Activated CD4-positive, alpha-beta T cell treated with anti-CD3 and anti-CD28 coated beads for 36 hours (primary cell): ENCODE data around the gene HOXC10. TPM values are rescaled to one million over a fixed set of nuclear protein-coding genes. Genes with fewer than 3 reads are reported as not detected.

Experiments used
- ATAC-seq: fragments of 200-7000 bp; cut with Tn5 transposase; one replicate; pipeline ENCODE4 v1.10.0; 2021; ENCODE audit warnings: mild to moderate bottlenecking, moderate library complexity
- CTCF ChIA-PET: fragments of 350-600 bp; sonication (Branson Sonifier 250); formaldehyde crosslinking; loops from one replicate; lab custom pipeline; 2021; ENCODE audit warnings: antibody characterized with exemption; lab: Charles Lee
- POLR2A ChIA-PET: fragments of 350-600 bp; sonication (Branson Sonifier 250); formaldehyde crosslinking; loops from one replicate; lab custom pipeline; 2021; ENCODE audit warnings: antibody characterized with exemption, inconsistent platforms; lab: Charles Lee
- DNase-seq: peaks from one replicate; pipeline ENCODE4 v3.0.0-alpha.2; 2020
- H3K27ac Mint-ChIP-seq: one replicate; pipeline ENCODE4 v1.8.0; 2021; ENCODE audit warnings: mixed read lengths
- H3K27me3 Mint-ChIP-seq: one replicate; pipeline ENCODE4 v1.8.0; 2021; ENCODE audit warnings: mixed read lengths
- H3K36me3 Mint-ChIP-seq: one replicate; pipeline ENCODE4 v1.8.0; 2021; ENCODE audit warnings: low read depth, mixed read lengths
- H3K4me1 Mint-ChIP-seq: one replicate; pipeline ENCODE4 v1.8.0; 2021; ENCODE audit warnings: mixed read lengths
- H3K4me3 Mint-ChIP-seq: one replicate; pipeline ENCODE4 v1.8.0; 2021; ENCODE audit warnings: mild to moderate bottlenecking, moderate library complexity, mixed read lengths
- H3K9me3 Mint-ChIP-seq: one replicate; pipeline ENCODE4 v1.8.0; 2021; ENCODE audit warnings: low read depth, mixed read lengths
- intact Hi-C, 2 experiments: fragments of 100-400 bp; cut with DNase I in 1 of 2; cut with micrococcal nuclease in 1 of 2; formaldehyde crosslinking; loops; one replicate each; pipeline versions ENCODE4 v1.14.2 to v1.15.1; 2022 to 2024; cut with DNase I, micrococcal nuclease
- total RNA-seq, 2 experiments: library from RNA; stranded (reverse); gene quantifications; one replicate each; pipeline ENCODE4 v1.2.3, GENCODE V29; 2021

Gene HOXC10
- total RNA-seq, 2 experiments from 2014 or later, result not detected

GRCh38 chr12:54033980-54034784 is 49.2 kb downstream of the HOXC10 start:
- no peak for ATAC-seq
- CTCF ChIA-PET, result interaction anchor here (0.6 to 2.2 kb wide), 6 partner anchors 11 to 287 kb away, joined by 3 to 25 read pairs (median 4); no protein-coding TSS in a partner anchor
- no peak for DNase-seq
- Mint-ChIP-seq H3K27me3 (peaks cover 66% of the 10 kb centered on the region), H3K4me3 (peak overlapping the region; percentile 35), H3K9me3 (peaks cover 3% of the 10 kb centered on the region), H3K4me1 (peaks cover 21% of the 10 kb centered on the region), H3K27ac (no peak overlapping the region), H3K36me3 (no peaks in the 10 kb centered on the region)
- intact Hi-C loops, result loop anchor here in 1 of 2 experiments (2.0 kb wide), 2 partner anchors 105 to 167 kb away; no protein-coding TSS in a partner anchor
- POLR2A ChIA-PET, result no interaction called here

GRCh38 chr12:54034785-54035310 is 49.9 kb downstream of the HOXC10 start:
- Mint-ChIP-seq H3K9me3 (peaks cover 3% of the 10 kb centered on the region), H3K27me3 (peaks cover 67% of the 10 kb centered on the region), H3K27ac (no peak overlapping the region), H3K4me1 (peaks cover 16% of the 10 kb centered on the region), H3K36me3 (no peaks in the 10 kb centered on the region), H3K4me3 (peak overlapping the region; percentile 18)
- intact Hi-C loops, result loop anchor here in 1 of 2 experiments (2.0 kb wide), 1 partner anchor 104 kb away; no protein-coding TSS in a partner anchor
- ChIA-PET POLR2A (no interaction called here), CTCF (interaction anchor here (0.6 to 1.5 kb wide), 7 partner anchors 10 to 288 kb away, joined by 3 to 5 read pairs (median 4); no protein-coding TSS in a partner anchor)
- ATAC-seq (no peak), DNase-seq (no peak)

- H3K27me3 Mint-ChIP-seq, result peaks cover 70% of the 10 kb centered on the region
- H3K4me3 Mint-ChIP-seq, result no peak overlapping the region
- peaks cover 3% of the 10 kb centered on the region for H3K9me3 Mint-ChIP-seq
- CTCF ChIA-PET, result interaction anchor here (0.6 to 1.5 kb wide), 4 partner anchors 9 to 100 kb away, joined by 3 to 5 read pairs (median 4); no protein-coding TSS in a partner anchor
- ATAC-seq (no peak), DNase-seq (no peak)
- intact Hi-C loops, result loop anchor here in 1 of 2 experiments (2.0 kb wide), 1 partner anchor 103 kb away; no protein-coding TSS in a partner anchor
- H3K36me3 Mint-ChIP-seq, result no peaks in the 10 kb centered on the region
- no peak overlapping the region for H3K27ac Mint-ChIP-seq
- POLR2A ChIA-PET, result no interaction called here
- H3K4me1 Mint-ChIP-seq, result peaks cover 12% of the 10 kb centered on the region
Observed at GRCh38 chr12:54035568-54036264, 50.8 kb downstream of the HOXC10 start.

GRCh38 chr12:54036620-54037359 is 51.8 kb downstream of the HOXC10 start:
- peak; percentile 52 for ATAC-seq
- no peak overlapping the region for H3K27ac Mint-ChIP-seq
- intact Hi-C loops, result no loop called here
- peaks cover 3% of the 10 kb centered on the region for H3K9me3 Mint-ChIP-seq
- peaks cover 12% of the 10 kb centered on the region for H3K4me1 Mint-ChIP-seq
- peaks cover 68% of the 10 kb centered on the region for H3K27me3 Mint-ChIP-seq
- no peak overlapping the region for H3K4me3 Mint-ChIP-seq
- no peak for DNase-seq
- H3K36me3 Mint-ChIP-seq, result no peaks in the 10 kb centered on the region
- ChIA-PET CTCF (no interaction called here), POLR2A (no interaction called here)

- ATAC-seq (no peak), DNase-seq (no peak)
- Mint-ChIP-seq H3K27ac (no peak overlapping the region), H3K4me1 (peaks cover 12% of the 10 kb centered on the region), H3K9me3 (peaks cover 2% of the 10 kb centered on the region), H3K4me3 (no peak overlapping the region), H3K27me3 (peaks cover 64% of the 10 kb centered on the region), H3K36me3 (no peaks in the 10 kb centered on the region)
- ChIA-PET CTCF (interaction anchor here (0.7 to 1.2 kb wide), 4 partner anchors 28 to 362 kb away, joined by 3 to 4 read pairs (median 3); partner anchors contain the start of gene HOXC8), POLR2A (no interaction called here)
- intact Hi-C loops, result no loop called here
Observed at GRCh38 chr12:54037360-54038283, 52.7 kb downstream of the HOXC10 start.

- H3K9me3 Mint-ChIP-seq, result no peaks in the 10 kb centered on the region
- intact Hi-C loops, result no loop called here
- ChIA-PET POLR2A (no interaction called here), CTCF (interaction anchor here (0.7 to 1.2 kb wide), 4 partner anchors 29 to 361 kb away, joined by 3 to 4 read pairs (median 3); partner anchors contain the start of gene HOXC8)
- H3K36me3 Mint-ChIP-seq, result no peaks in the 10 kb centered on the region
- DNase-seq (no peak), ATAC-seq (no peak)
- peaks cover 8% of the 10 kb centered on the region for H3K4me1 Mint-ChIP-seq
- peaks cover 61% of the 10 kb centered on the region for H3K27me3 Mint-ChIP-seq
- no peak overlapping the region for H3K4me3 Mint-ChIP-seq
- H3K27ac Mint-ChIP-seq, result no peak overlapping the region
Observed at GRCh38 chr12:54038284-54038870, 53.4 kb downstream of the HOXC10 start.

GRCh38 chr12:54038871-54039414 is 54.0 kb downstream of the HOXC10 start:
- ATAC-seq (no peak), DNase-seq (no peak)
- ChIA-PET CTCF (interaction anchor here (1.2 to 1.8 kb wide), 2 partner anchors 175 to 361 kb away, joined by 3 to 5 read pairs; no protein-coding TSS in a partner anchor), POLR2A (no interaction called here)
- no peaks in the 10 kb centered on the region for H3K9me3 Mint-ChIP-seq
- H3K4me1 Mint-ChIP-seq, result peaks cover 5% of the 10 kb centered on the region
- intact Hi-C loops, result no loop called here
- no peak overlapping the region for H3K4me3 Mint-ChIP-seq
- no peak overlapping the region for H3K27ac Mint-ChIP-seq
- no peaks in the 10 kb centered on the region for H3K36me3 Mint-ChIP-seq
- peaks cover 63% of the 10 kb centered on the region for H3K27me3 Mint-ChIP-seq

- Mint-ChIP-seq H3K27ac (no peak overlapping the region), H3K36me3 (no peaks in the 10 kb centered on the region), H3K4me1 (peaks cover 2% of the 10 kb centered on the region), H3K9me3 (no peaks in the 10 kb centered on the region), H3K27me3 (peaks cover 59% of the 10 kb centered on the region), H3K4me3 (no peak overlapping the region)
- ChIA-PET CTCF (interaction anchor here (1.8 kb wide), 1 partner anchor 175 kb away, joined by 5 read pairs; no protein-coding TSS in a partner anchor), POLR2A (no interaction called here)
- intact Hi-C loops, result no loop called here
- DNase-seq (no peak), ATAC-seq (no peak)
Observed at GRCh38 chr12:54039417-54040147, 54.6 kb downstream of the HOXC10 start.
